HL-60 (cell line): ENCODE results near the gene ZNF106.

Experiments
- CTCF ChIP-seq: IDR thresholded peaks from one replicate; pipeline ENCODE4 v1.5.1; 2011; ENCODE audit warnings: low read length, control low read depth, inconsistent platforms; ENCODE audit not compliant: insufficient read depth
- GABPA ChIP-seq: IDR thresholded peaks from 2 replicates; pipeline ENCODE4 v1.6.1; 2012; ENCODE audit warnings: low read depth
- POLR2AphosphoS5 ChIP-seq: IDR thresholded peaks from 2 replicates; pipeline ENCODE4 v1.6.1; 2012; ENCODE audit warnings: low read depth
- REST ChIP-seq: IDR thresholded peaks from 2 replicates; pipeline ENCODE4 v1.6.1; 2012; ENCODE audit warnings: low read depth; ENCODE audit not compliant: insufficient replicate concordance
- SPI1 ChIP-seq: IDR thresholded peaks from 2 replicates; pipeline ENCODE4 v1.6.1; 2012; ENCODE audit warnings: low read depth, mild to moderate bottlenecking, borderline replicate concordance

GRCh38 chr15:42363487-42363886 is 127.5 kb downstream of the ZNF106 start:
- TF ChIP-seq CTCF (no peak), SPI1 (no peak), POLR2AphosphoS5 (no peak), REST (no peak), GABPA (no peak)
